CD4-positive, alpha-beta memory T cell (primary cell): ENCODE results near the gene DIAPH2. TPM values are rescaled to one million over a fixed set of nuclear protein-coding genes. Genes with fewer than 3 reads are reported as not detected.

Experiments
- CTCF ChIA-PET: fragments of 350-600 bp; sonication (Branson Sonifier 250); formaldehyde crosslinking; loops from one replicate; lab custom pipeline; 2021; ENCODE audit warnings: inconsistent platforms; ENCODE audit not compliant: partially characterized antibody; lab: Charles Lee
- POLR2A ChIA-PET: fragments of 350-600 bp; sonication (Branson Sonifier 250); formaldehyde crosslinking; loops from one replicate; lab custom pipeline; 2021; ENCODE audit not compliant: partially characterized antibody; lab: Charles Lee
- DNase-seq, 5 donors: peaks; one replicate each; pipeline versions ENCODE4 v3.0.0 to v3.0.0-alpha.2; 2020 to 2022; ENCODE audit warnings: mixed read lengths in 1 of 5
- H3K27ac ChIP-seq: one replicate; pipeline ENCODE4 v1.7.0; 2013; ENCODE audit warnings: low read depth, low read length
- H3K27me3 ChIP-seq: 2 replicates; pipeline ENCODE4 v1.7.0; 2013; ENCODE audit warnings: mild to moderate bottlenecking, low read length, moderate library complexity; ENCODE audit not compliant: insufficient read depth
- H3K36me3 ChIP-seq: 2 replicates; pipeline ENCODE4 v1.7.0; 2013; ENCODE audit warnings: mild to moderate bottlenecking, low read length, moderate library complexity; ENCODE audit not compliant: insufficient read depth
- H3K4me1 ChIP-seq: 2 replicates; pipeline ENCODE4 v1.7.0; 2013; ENCODE audit warnings: mild to moderate bottlenecking, low read length, moderate library complexity; ENCODE audit not compliant: insufficient read depth
- H3K4me3 ChIP-seq, 2 donors: one replicate each; pipeline ENCODE4 v1.7.0; 2013; ENCODE audit warnings: low read length in 2 of 2, mild to moderate bottlenecking in 1 of 2
- H3K9me3 ChIP-seq, 2 donors: one replicate each; pipeline ENCODE4 v1.7.0; 2013; ENCODE audit warnings: low read length in 2 of 2, control low read depth in 1 of 2; ENCODE audit not compliant: control insufficient read depth in 1 of 2
- H3K27ac Mint-ChIP-seq, 7 donors: one replicate each; pipeline ENCODE4 v1.8.0; 2020 to 2021; ENCODE audit warnings: mixed read lengths in 7 of 7, mild to moderate bottlenecking in 6 of 7, inconsistent platforms in 3 of 7, moderate library complexity in 3 of 7
- H3K27me3 Mint-ChIP-seq, 2 donors: one replicate each; pipeline ENCODE4 v1.8.0; 2020 to 2021; ENCODE audit warnings: mixed read lengths in 2 of 2
- H3K36me3 Mint-ChIP-seq, 2 donors: one replicate each; pipeline ENCODE4 v1.8.0; 2020 to 2021; ENCODE audit warnings: mixed read lengths in 2 of 2, inconsistent platforms in 1 of 2, mild to moderate bottlenecking in 1 of 2
- H3K4me1 Mint-ChIP-seq, 4 donors: one replicate each; pipeline ENCODE4 v1.8.0; 2020 to 2021; ENCODE audit warnings: mixed read lengths in 4 of 4, mild to moderate bottlenecking in 1 of 4
- H3K4me3 Mint-ChIP-seq, 8 donors: one replicate each; pipeline ENCODE4 v1.8.0; 2020 to 2021; ENCODE audit warnings: mixed read lengths in 8 of 8, mild to moderate bottlenecking in 7 of 8, moderate library complexity in 6 of 8, inconsistent platforms in 3 of 8
- H3K9me3 Mint-ChIP-seq, 8 donors: one replicate each; pipeline ENCODE4 v1.8.0; 2020 to 2021; ENCODE audit warnings: mixed read lengths in 8 of 8, mild to moderate bottlenecking in 5 of 8, inconsistent platforms in 3 of 8, moderate library complexity in 1 of 8
- intact Hi-C: fragments of 100-400 bp; cut with micrococcal nuclease; formaldehyde crosslinking; loops from one replicate; pipeline ENCODE4 v1.15.1; 2023
- polyA plus RNA-seq, 2 donors: library from polyadenylated mRNA; unstranded; fragments of 300-500 nt; fragmentation: Illumina TruSeq; gene quantifications; one replicate each; pipeline ENCODE4 v1.2.3, GENCODE V29; 2021
- total RNA-seq, 2 experiments: library from RNA; stranded (reverse); gene quantifications; one replicate each; pipeline ENCODE4 v1.2.3, GENCODE V29; 2021

Gene DIAPH2
- total and polyA plus RNA-seq, 4 experiments from 2014 or later = 9.6 to 13.8 (median 11.6) TPM

GRCh38 chrX:97117572-97117971 lies 432.9 kb downstream of the DIAPH2 start:
- intact Hi-C loops = no loop called here
- H3K27ac Mint-ChIP-seq = no peak overlapping the region
- H3K4me1 ChIP-seq = no peaks in the 10 kb centered on the region
- H3K4me3 Mint-ChIP-seq = no peak overlapping the region
- H3K9me3 Mint-ChIP-seq = no peaks in the 10 kb centered on the region
- H3K9me3 ChIP-seq = no peaks in the 10 kb centered on the region
- no peak overlapping the region for H3K4me3 ChIP-seq
- H3K27me3 ChIP-seq = no peaks in the 10 kb centered on the region
- ChIA-PET POLR2A (no interaction called here), CTCF (interaction anchor here (0.6 kb wide), 1 partner anchor 36 kb away, joined by 3 read pairs; no protein-coding TSS in a partner anchor)
- no peaks in the 10 kb centered on the region for H3K36me3 ChIP-seq
- peaks cover 16 to 18% of the 10 kb centered on the region in 2 donors for H3K36me3 Mint-ChIP-seq
- H3K4me1 Mint-ChIP-seq = no peaks in the 10 kb centered on the region
- no peak overlapping the region for H3K27ac ChIP-seq
- no peaks in the 10 kb centered on the region for H3K27me3 Mint-ChIP-seq
- DNase-seq = no peak

- intact Hi-C loops = no loop called here
- H3K36me3 Mint-ChIP-seq = peaks cover 16 to 18% of the 10 kb centered on the region in 2 donors
- Histone ChIP-seq H3K27ac (no peak overlapping the region), H3K4me3 (no peak overlapping the region), H3K27me3 (no peaks in the 10 kb centered on the region), H3K36me3 (no peaks in the 10 kb centered on the region), H3K9me3 (no peaks in the 10 kb centered on the region), H3K4me1 (no peaks in the 10 kb centered on the region)
- ChIA-PET POLR2A (no interaction called here), CTCF (interaction anchor here (0.7 kb wide), 1 partner anchor 449 kb away, joined by 3 read pairs; no protein-coding TSS in a partner anchor)
- H3K27ac Mint-ChIP-seq = no peak overlapping the region
- H3K9me3 Mint-ChIP-seq = no peaks in the 10 kb centered on the region
- no peaks in the 10 kb centered on the region for H3K27me3 Mint-ChIP-seq
- no peaks in the 10 kb centered on the region for H3K4me1 Mint-ChIP-seq
- H3K4me3 Mint-ChIP-seq = no peak overlapping the region
- no peak for DNase-seq
Measured at GRCh38 chrX:97119474-97120109, 434.9 kb downstream of the DIAPH2 start.

- Histone ChIP-seq H3K4me3 (no peak overlapping the region), H3K27me3 (no peaks in the 10 kb centered on the region), H3K36me3 (no peaks in the 10 kb centered on the region), H3K4me1 (no peaks in the 10 kb centered on the region), H3K27ac (no peak overlapping the region), H3K9me3 (no peaks in the 10 kb centered on the region)
- POLR2A ChIA-PET = no interaction called here
- no peak for DNase-seq
- Mint-ChIP-seq H3K27me3 (no peaks in the 10 kb centered on the region), H3K9me3 (peaks cover 0 to 2% (median 0%) of the 10 kb centered on the region in 8 donors), H3K4me1 (peaks cover 0 to 2% (median 0%) of the 10 kb centered on the region in 4 donors), H3K36me3 (peaks cover 9 to 13% of the 10 kb centered on the region in 2 donors), H3K4me3 (no peak overlapping the region), H3K27ac (no peak overlapping the region)
- CTCF ChIA-PET = no interaction called here
- intact Hi-C loops = no loop called here
Measured at GRCh38 chrX:97123001-97123400, 438.4 kb downstream of the DIAPH2 start.

GRCh38 chrX:97126020-97126419 lies 441.4 kb downstream of the DIAPH2 start:
- no peaks in the 10 kb centered on the region for H3K9me3 ChIP-seq
- H3K27ac ChIP-seq = no peak overlapping the region
- POLR2A ChIA-PET = interaction anchor here (0.6 kb wide), 1 partner anchor 15 kb away, joined by 4 read pairs; no protein-coding TSS in a partner anchor
- Mint-ChIP-seq H3K4me3 (no peak overlapping the region), H3K27ac (no peak overlapping the region), H3K27me3 (no peaks in the 10 kb centered on the region), H3K36me3 (no peaks in the 10 kb centered on the region), H3K9me3 (peaks cover 0 to 2% (median 0%) of the 10 kb centered on the region in 8 donors), H3K4me1 (peaks cover 0 to 2% (median 0%) of the 10 kb centered on the region in 4 donors)
- H3K27me3 ChIP-seq = no peaks in the 10 kb centered on the region
- CTCF ChIA-PET = no interaction called here
- H3K4me1 ChIP-seq = no peaks in the 10 kb centered on the region
- DNase-seq = no peak
- intact Hi-C loops = no loop called here
- no peak overlapping the region for H3K4me3 ChIP-seq
- H3K36me3 ChIP-seq = no peaks in the 10 kb centered on the region

DNA sequence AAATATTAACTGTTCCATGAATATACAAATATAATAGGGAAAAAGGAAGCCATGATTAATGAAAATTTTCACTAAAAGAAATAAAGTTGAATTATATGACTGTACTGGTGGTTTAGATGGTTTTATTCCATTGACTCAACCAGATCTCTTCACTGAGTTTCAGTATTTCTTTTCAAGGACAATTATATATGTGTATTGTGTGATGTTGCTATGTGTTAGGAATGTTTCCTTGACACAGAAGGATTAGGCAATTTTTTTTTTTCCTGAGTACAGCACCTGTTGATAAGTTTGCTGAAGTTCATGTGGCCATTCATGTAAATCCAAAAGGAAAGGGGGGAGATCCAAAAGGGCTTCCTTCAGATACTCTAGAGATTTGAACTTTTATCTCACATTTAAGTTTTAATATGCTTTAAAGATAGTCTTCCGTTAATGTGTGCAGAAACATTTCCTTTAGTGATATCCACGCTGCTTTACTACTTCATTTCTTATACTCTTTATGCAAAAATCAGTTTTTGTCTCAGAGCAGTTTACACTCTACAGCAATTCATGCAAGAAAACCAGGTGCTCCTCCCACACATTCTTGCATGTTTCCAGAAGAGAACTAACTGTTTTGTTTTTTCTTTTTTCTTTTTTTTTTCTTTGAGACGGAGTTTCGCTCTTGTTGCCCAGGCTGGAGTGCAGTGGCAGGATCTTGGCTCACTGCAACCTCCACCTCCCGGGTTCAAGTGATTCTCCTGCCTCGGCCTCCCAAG lies 448.2 kb downstream of the DIAPH2 start:
- Histone ChIP-seq H3K27ac (no peak overlapping the region), H3K9me3 (no peaks in the 10 kb centered on the region), H3K27me3 (no peaks in the 10 kb centered on the region), H3K36me3 (no peaks in the 10 kb centered on the region), H3K4me1 (no peaks in the 10 kb centered on the region), H3K4me3 (no peak overlapping the region)
- intact Hi-C loops = no loop called here
- Mint-ChIP-seq H3K4me1 (no peaks in the 10 kb centered on the region), H3K27ac (no peak overlapping the region), H3K9me3 (no peaks in the 10 kb centered on the region), H3K4me3 (no peak overlapping the region), H3K36me3 (no peaks in the 10 kb centered on the region), H3K27me3 (no peaks in the 10 kb centered on the region)
- DNase-seq = no peak
- ChIA-PET POLR2A (no interaction called here), CTCF (no interaction called here)

DNA sequence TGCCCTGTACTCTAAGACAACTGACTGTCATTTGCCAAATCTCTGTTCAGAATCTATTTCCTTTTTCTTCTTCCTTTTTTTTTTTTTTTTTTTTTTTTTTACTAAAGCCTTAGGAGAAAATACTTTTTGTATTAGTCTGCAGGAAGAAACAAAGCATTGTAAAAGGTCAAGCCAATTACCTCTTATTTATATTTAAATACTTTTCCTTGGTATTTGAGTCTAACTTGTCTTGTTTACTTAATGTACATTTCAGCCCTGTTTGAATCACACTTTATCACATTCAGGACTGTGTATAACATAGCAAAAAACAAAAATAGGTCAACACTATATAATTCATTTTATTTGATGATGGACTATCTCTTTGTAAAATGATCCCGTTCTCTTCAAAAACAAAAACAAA lies 461.3 kb downstream of the DIAPH2 start:
- H3K27me3 Mint-ChIP-seq = no peaks in the 10 kb centered on the region
- no peak for DNase-seq
- no peak overlapping the region for H3K4me3 Mint-ChIP-seq
- no peak overlapping the region for H3K27ac ChIP-seq
- H3K9me3 ChIP-seq = no peaks in the 10 kb centered on the region
- H3K36me3 Mint-ChIP-seq = peaks cover 0 to 2% of the 10 kb centered on the region in 2 donors
- no peak overlapping the region for H3K4me3 ChIP-seq
- H3K4me1 Mint-ChIP-seq = peaks cover 0 to 2% (median 0%) of the 10 kb centered on the region in 4 donors
- intact Hi-C loops = no loop called here
- no peaks in the 10 kb centered on the region for H3K4me1 ChIP-seq
- ChIA-PET CTCF (no interaction called here), POLR2A (no interaction called here)
- H3K27me3 ChIP-seq = no peaks in the 10 kb centered on the region
- H3K36me3 ChIP-seq = no peaks in the 10 kb centered on the region
- no peak overlapping the region for H3K27ac Mint-ChIP-seq
- H3K9me3 Mint-ChIP-seq = peaks cover 0 to 3% (median 0%) of the 10 kb centered on the region in 8 donors

DNA sequence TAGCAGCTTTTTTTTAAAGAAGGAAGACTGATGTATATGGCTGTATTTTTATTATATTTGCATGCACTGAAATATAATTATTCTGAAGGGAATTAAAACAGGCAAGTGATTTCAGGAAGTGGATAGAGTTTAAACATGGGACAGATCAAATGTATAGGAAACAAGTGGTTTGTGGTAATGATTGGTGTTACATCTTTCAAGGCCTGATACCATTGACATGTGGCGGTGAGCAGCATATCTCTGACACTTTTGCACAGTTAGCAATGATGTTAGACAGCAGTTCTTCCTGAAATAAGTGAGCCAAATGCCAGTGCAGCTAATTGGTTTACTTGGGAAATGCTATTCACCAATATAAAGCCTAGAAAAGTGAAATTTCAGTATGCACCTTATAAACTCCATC lies 471.2 kb downstream of the DIAPH2 start:
- POLR2A ChIA-PET = no interaction called here
- Histone ChIP-seq H3K4me1 (peaks cover 6% of the 10 kb centered on the region), H3K4me3 (no peak overlapping the region), H3K9me3 (no peaks in the 10 kb centered on the region), H3K27ac (no peak overlapping the region), H3K36me3 (no peaks in the 10 kb centered on the region), H3K27me3 (no peaks in the 10 kb centered on the region)
- H3K4me1 Mint-ChIP-seq = peaks cover 9 to 12% (median 10%) of the 10 kb centered on the region in 4 donors
- CTCF ChIA-PET = no interaction called here
- H3K36me3 Mint-ChIP-seq = no peaks in the 10 kb centered on the region
- no peak for DNase-seq
- H3K4me3 Mint-ChIP-seq = no peak overlapping the region
- no peaks in the 10 kb centered on the region for H3K27me3 Mint-ChIP-seq
- H3K9me3 Mint-ChIP-seq = peaks cover 0 to 3% (median 0%) of the 10 kb centered on the region in 8 donors
- intact Hi-C loops = no loop called here
- no peak overlapping the region for H3K27ac Mint-ChIP-seq
